SK-N-SH (cell line): ENCODE results near the gene KLF12. TPM values are rescaled to one million over a fixed set of nuclear protein-coding genes. Genes with fewer than 3 reads are reported as not detected.
A peak's percentile ranks its signal among the peaks of the same experiment; 100 is the strongest.

Experiments
- CHD2 ChIP-seq: fragments of 150-350 bp; IDR thresholded peaks from 2 replicates; pipeline ENCODE4 v1.6.1; 2018; ENCODE audit warnings: low read length; ENCODE audit not compliant: partially characterized antibody
- ELF1 ChIP-seq: IDR thresholded peaks from 2 replicates; pipeline ENCODE4 v1.4.0; 2012
- FOXM1 ChIP-seq: IDR thresholded peaks from 2 replicates; pipeline ENCODE4 v1.4.0; 2012; ENCODE audit warnings: low read depth, mild to moderate bottlenecking
- GABPA ChIP-seq: IDR thresholded peaks from 2 replicates; pipeline ENCODE4 v1.4.0; 2012; ENCODE audit warnings: low read depth, mild to moderate bottlenecking
- GATA2 ChIP-seq: sonication (generic); formaldehyde crosslinking; IDR thresholded peaks from 2 replicates; pipeline ENCODE4 v1.5.0; 2020; ENCODE audit warnings: mild to moderate bottlenecking, missing genetic modification reagents
- JUND ChIP-seq: IDR thresholded peaks from 2 replicates; pipeline ENCODE4 v1.4.0; 2012
- MEF2A ChIP-seq: IDR thresholded peaks from 2 replicates; pipeline ENCODE4 v1.4.0; 2012; ENCODE audit warnings: low read depth, borderline replicate concordance
- NFIC ChIP-seq: IDR thresholded peaks from 2 replicates; pipeline ENCODE4 v1.4.0; 2012; ENCODE audit warnings: borderline replicate concordance
- PBX3 ChIP-seq: IDR thresholded peaks from 2 replicates; pipeline ENCODE4; 2012
- POLR2AphosphoS5 ChIP-seq: IDR thresholded peaks from 2 replicates; pipeline ENCODE4 v1.6.1; 2012; ENCODE audit warnings: low read depth, low read length
- RCOR1 ChIP-seq: fragments of 150-350 bp; IDR thresholded peaks from 2 replicates; pipeline ENCODE4 v1.6.1; 2017; ENCODE audit warnings: antibody characterized with exemption, low read length
- REST ChIP-seq: IDR thresholded peaks from 2 replicates; pipeline ENCODE4 v1.6.1; 2012; ENCODE audit warnings: mild to moderate bottlenecking, low read depth, low read length, moderate library complexity
- RFX5 ChIP-seq: IDR thresholded peaks from 2 replicates; pipeline ENCODE4 v1.6.1; 2012; ENCODE audit warnings: mild to moderate bottlenecking, improper control_type of control experiment, low read length
- SMC3 ChIP-seq: IDR thresholded peaks from 2 replicates; pipeline ENCODE4 v1.6.1; 2012; ENCODE audit warnings: low read depth, low read length, improper control_type of control experiment
- TEAD4 ChIP-seq: IDR thresholded peaks from 2 replicates; pipeline ENCODE4 v1.4.0; 2012; ENCODE audit warnings: mild to moderate bottlenecking, borderline replicate concordance; ENCODE audit not compliant: insufficient read depth
- USF2 ChIP-seq: fragments of 150-350 bp; IDR thresholded peaks from 2 replicates; pipeline ENCODE4 v1.6.1; 2017; ENCODE audit warnings: antibody characterized with exemption, low read length, low read depth, borderline replicate concordance
- polyA plus RNA-seq, 3 experiments: library from polyadenylated mRNA; depleted of rRNA; stranded (reverse); fragments of >200 nt; gene quantifications; 2 replicates each; pipeline ENCODE4 v1.2.3, GENCODE V29; 2012
- TF ChIP-seq, protein P1 (sequence below): IDR thresholded peaks from 2 replicates; pipeline ENCODE4 v1.4.0; 2012; ENCODE audit warnings: low read depth, borderline replicate concordance
- TF ChIP-seq, protein P2 (sequence below): fragments of 200-600 bp; sonication (generic); IDR thresholded peaks from 2 replicates; pipeline ENCODE4 v1.6.1; 2017; ENCODE audit warnings: antibody characterized with exemption, mild to moderate bottlenecking, moderate library complexity

The KLF12 gene
- polyA plus RNA-seq, 1 of the 3 experiments (the other 2 are of a cell fraction), result 2.4 TPM

- TF ChIP-seq USF2 (no peak), PBX3 (no peak), GATA2 (CRISPR knock-in tag) (no peak), REST (no peak), GABPA (peak; percentile 17; the same call in 1 of the 2 replicates), SMC3 (0 out of 2 replicates have a peak, but pooled peaks have one; percentile 4), RCOR1 (no peak), ELF1 (no peak), FOXM1 (no peak), MEF2A (no peak), JUND (no peak), NFIC (no peak), CHD2 (peak; percentile 11), RFX5 (no peak), TEAD4 (no peak), POLR2AphosphoS5 (no peak; the same call in 1 of the 2 replicates)
- TF ChIP-seq, protein P1, sequence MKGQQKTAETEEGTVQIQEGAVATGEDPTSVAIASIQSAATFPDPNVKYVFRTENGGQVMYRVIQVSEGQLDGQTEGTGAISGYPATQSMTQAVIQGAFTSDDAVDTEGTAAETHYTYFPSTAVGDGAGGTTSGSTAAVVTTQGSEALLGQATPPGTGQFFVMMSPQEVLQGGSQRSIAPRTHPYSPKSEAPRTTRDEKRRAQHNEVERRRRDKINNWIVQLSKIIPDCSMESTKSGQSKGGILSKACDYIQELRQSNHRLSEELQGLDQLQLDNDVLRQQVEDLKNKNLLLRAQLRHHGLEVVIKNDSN, result no peak
- TF ChIP-seq, protein P2, sequence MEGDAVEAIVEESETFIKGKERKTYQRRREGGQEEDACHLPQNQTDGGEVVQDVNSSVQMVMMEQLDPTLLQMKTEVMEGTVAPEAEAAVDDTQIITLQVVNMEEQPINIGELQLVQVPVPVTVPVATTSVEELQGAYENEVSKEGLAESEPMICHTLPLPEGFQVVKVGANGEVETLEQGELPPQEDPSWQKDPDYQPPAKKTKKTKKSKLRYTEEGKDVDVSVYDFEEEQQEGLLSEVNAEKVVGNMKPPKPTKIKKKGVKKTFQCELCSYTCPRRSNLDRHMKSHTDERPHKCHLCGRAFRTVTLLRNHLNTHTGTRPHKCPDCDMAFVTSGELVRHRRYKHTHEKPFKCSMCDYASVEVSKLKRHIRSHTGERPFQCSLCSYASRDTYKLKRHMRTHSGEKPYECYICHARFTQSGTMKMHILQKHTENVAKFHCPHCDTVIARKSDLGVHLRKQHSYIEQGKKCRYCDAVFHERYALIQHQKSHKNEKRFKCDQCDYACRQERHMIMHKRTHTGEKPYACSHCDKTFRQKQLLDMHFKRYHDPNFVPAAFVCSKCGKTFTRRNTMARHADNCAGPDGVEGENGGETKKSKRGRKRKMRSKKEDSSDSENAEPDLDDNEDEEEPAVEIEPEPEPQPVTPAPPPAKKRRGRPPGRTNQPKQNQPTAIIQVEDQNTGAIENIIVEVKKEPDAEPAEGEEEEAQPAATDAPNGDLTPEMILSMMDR, result no peak
- TF ChIP-seq, all 33 proteins: peak for 8
These were observed 1.3 kb upstream of the KLF12 start (continued) for GRCh38 chr13:74135326-74136083.
